H1 (cell line): ENCODE measurements around the gene BBIP1. TPM values are rescaled to one million over a fixed set of nuclear protein-coding genes. Genes with fewer than 3 reads are reported as not detected.

Source experiments
- CHD7 ChIP-seq: fragments of 300-600 bp; sonication (generic); IDR thresholded peaks from 2 replicates; pipeline ENCODE4 v1.7.1; 2012; ENCODE audit warnings: low read length, moderate library complexity, mild to moderate bottlenecking, inconsistent platforms; ENCODE audit not compliant: insufficient replicate concordance
- RNF2 ChIP-seq: fragments of 200-900, 300-1000 bp; sonication (generic); IDR thresholded peaks from 2 replicates; pipeline ENCODE4 v1.7.1; 2016; ENCODE audit warnings: borderline replicate concordance, low read depth, mild to moderate bottlenecking, antibody characterized with exemption, low read length; ENCODE audit not compliant: poor library complexity, severe bottlenecking; ENCODE audit errors: missing control alignments
- SP4 ChIP-seq: IDR thresholded peaks from 2 replicates; pipeline ENCODE4 v1.6.1; 2012; ENCODE audit warnings: low read length, inconsistent platforms
- TCF12 ChIP-seq: IDR thresholded peaks from 2 replicates; pipeline ENCODE4 v1.6.1; 2011; ENCODE audit warnings: low read depth, mild to moderate bottlenecking, low read length
- polyA plus RNA-seq, 7 experiments: library from polyadenylated mRNA; depleted of rRNA in 3 of 7; stranded (reverse) in 5 of 7; unstranded in 2 of 7; fragments of >200 nt in 5 of 7; fragments of 200-250 nt in 2 of 7; gene quantifications; 1 replicate in 5 of 7; 2 replicates in 1 of 7; 4 replicates in 1 of 7; pipeline versions ENCODE4 v1.2.1 to v1.2.3, GENCODE V29; 2011 to 2013; ENCODE audit warnings: missing spikeins in 2 of 7, mixed read lengths in 2 of 7
- total RNA-seq: library from RNA; stranded (reverse); fragmentation: NEBNext Ultra II Directional; extraction: Animal tissue kit (Norgen Biotek cat#: 25700); gene quantifications from 2 replicates; pipeline ENCODE4 v1.2.1, GENCODE V29; 2021

The BBIP1 gene
- total and polyA plus RNA-seq, 2 of the 8 experiments (the other 6 are each of a cell fraction or from before 2014, with no cell fraction given): 8.8 to 19.6 TPM

- TF ChIP-seq CHD7 (no peak), RNF2 (no peak), TCF12 (no peak), SP4 (no peak)
- TF ChIP-seq, all 59 proteins: peak for 0
Measured at GRCh38 chr10:110931769-110932381, 12.9 kb upstream of the BBIP1 start (continued).
